Measurements from ENCODE around the gene DLGAP4.

The DLGAP4 gene

DNA sequence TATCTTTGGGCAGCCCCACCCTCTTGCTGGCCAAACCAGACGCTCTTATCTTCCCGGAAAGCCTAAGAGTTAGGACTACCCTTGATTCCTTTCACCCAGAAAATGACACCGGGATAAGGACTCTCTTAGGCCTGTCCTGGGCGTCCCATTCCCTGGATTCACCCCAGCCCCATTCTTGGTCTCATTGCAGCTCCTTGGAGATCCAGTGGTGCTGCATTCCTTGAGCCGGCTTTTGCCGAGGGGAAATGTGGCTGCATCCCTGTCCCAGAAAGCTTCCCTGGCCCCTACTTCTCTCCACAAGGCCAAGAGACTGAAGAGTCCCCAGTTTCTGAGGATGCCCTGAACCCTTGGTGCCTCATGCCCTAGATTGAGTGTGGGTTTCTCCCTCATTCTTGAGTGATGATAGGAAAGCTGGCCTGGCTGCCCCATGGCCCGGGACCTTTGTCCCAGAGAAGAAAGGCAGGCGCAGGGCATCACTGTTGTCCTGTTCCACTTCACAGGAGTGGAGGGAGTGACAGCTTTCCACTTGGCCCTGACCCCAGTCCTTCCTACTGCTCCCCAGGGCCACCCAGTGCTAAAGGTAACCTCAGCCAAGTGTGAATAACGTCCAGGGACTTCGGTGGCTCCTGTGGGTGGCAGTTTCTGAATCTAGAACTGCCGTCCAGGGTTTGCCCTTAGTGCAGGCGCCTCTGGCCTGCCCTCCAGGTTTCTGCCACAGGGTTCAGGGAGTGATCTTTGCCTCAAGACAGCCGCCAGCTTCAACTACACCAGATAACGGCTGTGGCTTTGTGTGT is 192.4 kb downstream of the DLGAP4 start:
- no peak for TF ChIP-seq CTCF (IDR thresholded peaks at IDR 0.05)
- no peaks in the 10 kb centered on the region for H3K4me1 Mint-ChIP-seq
- peak overlapping the region; percentile 39 for H3K27ac Mint-ChIP-seq
- H3K9me3 Mint-ChIP-seq = no peaks in the 10 kb centered on the region
- no peak overlapping the region for H3K4me3 Mint-ChIP-seq
- no peaks in the 10 kb centered on the region for H3K27me3 Mint-ChIP-seq (ENCODE audit: low read depth, poor library complexity)
- peaks cover 55% of the 10 kb centered on the region for H3K36me3 Mint-ChIP-seq (ENCODE audit: low read depth)
- DNase-seq = no peak

- TF ChIP-seq CTCF (IDR thresholded peaks at IDR 0.05) = no peak
- no peak overlapping the region for H3K27ac Mint-ChIP-seq
- peaks cover 58% of the 10 kb centered on the region for H3K36me3 Mint-ChIP-seq (ENCODE audit: low read depth)
- H3K9me3 Mint-ChIP-seq = no peaks in the 10 kb centered on the region
- H3K4me1 Mint-ChIP-seq = no peaks in the 10 kb centered on the region
- H3K27me3 Mint-ChIP-seq (ENCODE audit: low read depth, poor library complexity) = no peaks in the 10 kb centered on the region
- H3K4me3 Mint-ChIP-seq = no peak overlapping the region
- no peak for DNase-seq
Measured at GRCh38 chr20:36499211-36499610, 193.1 kb downstream of the DLGAP4 start.

DNA sequence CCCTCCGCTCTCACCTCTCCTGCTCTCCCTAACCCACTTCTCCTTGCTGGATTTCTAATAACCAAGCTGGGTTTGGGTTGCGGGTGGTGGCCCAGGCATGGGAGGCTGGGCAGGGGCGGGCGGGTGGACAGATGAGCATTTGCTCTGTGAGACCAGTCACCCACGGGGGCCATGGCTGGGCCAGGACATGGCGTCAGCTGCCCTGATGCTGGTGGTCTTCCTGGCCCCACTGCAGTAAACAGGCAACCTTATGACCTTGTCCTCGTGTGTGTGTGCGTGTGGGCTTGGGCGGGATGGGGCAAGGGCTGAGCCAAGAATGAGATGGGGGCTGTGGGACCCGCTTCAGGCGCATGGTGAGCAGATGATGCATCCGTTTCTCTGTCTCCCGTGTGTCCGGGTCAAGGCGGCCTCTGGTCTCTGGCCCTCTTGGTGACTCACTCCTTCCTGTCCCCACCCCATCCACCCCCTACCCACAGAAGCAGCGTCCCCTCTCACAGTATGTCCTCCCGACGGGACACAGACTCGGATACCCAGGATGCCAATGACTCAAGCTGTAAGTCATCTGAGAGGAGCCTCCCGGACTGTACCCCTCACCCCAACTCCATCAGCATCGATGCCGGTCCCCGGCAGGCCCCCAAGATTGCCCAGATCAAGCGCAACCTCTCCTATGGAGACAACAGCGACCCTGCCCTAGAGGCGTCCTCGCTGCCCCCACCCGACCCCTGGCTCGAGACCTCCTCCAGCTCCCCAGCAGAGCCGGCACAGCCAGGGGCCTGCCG is 193.8 kb downstream of the DLGAP4 start:
- no peaks in the 10 kb centered on the region for H3K9me3 Mint-ChIP-seq
- no peaks in the 10 kb centered on the region for H3K27me3 Mint-ChIP-seq (ENCODE audit: low read depth, poor library complexity)
- H3K4me3 Mint-ChIP-seq = no peak overlapping the region
- no peak for DNase-seq
- H3K27ac Mint-ChIP-seq = no peak overlapping the region
- no peak for TF ChIP-seq CTCF (IDR thresholded peaks at IDR 0.05)
- peaks cover 65% of the 10 kb centered on the region for H3K36me3 Mint-ChIP-seq (ENCODE audit: low read depth)
- no peaks in the 10 kb centered on the region for H3K4me1 Mint-ChIP-seq

- Mint-ChIP-seq H3K36me3 (ENCODE audit: low read depth) (peaks cover 70% of the 10 kb centered on the region), H3K9me3 (no peaks in the 10 kb centered on the region), H3K4me3 (no peak overlapping the region), H3K4me1 (no peaks in the 10 kb centered on the region), H3K27ac (no peak overlapping the region), H3K27me3 (ENCODE audit: low read depth, poor library complexity) (no peaks in the 10 kb centered on the region)
- DNase-seq = no peak
- TF ChIP-seq CTCF (IDR thresholded peaks at IDR 0.05) = no peak
Measured at GRCh38 chr20:36501367-36502006, 195.3 kb downstream of the DLGAP4 start.

DNA sequence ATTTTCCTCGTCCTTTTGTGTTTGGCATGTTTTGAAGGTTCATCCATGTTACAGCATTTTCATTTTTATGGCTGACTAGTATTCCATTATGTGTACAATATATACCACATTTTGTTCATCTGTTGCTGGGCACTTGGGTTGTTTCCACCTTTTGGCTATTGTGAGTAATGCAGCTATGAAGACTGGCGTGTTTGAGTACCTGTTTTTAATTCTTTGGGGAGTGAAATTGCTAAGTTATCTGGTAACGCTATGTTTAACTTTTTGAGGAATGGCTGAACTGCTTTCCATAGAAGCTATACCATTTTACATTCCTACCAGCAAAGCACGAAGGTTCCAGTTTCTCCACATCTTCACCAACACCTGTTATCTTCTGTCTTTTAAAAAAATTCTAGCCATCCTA is 198.2 kb downstream of the DLGAP4 start:
- no peaks in the 10 kb centered on the region for H3K27me3 Mint-ChIP-seq (ENCODE audit: low read depth, poor library complexity)
- H3K36me3 Mint-ChIP-seq (ENCODE audit: low read depth) = peaks cover 77% of the 10 kb centered on the region
- no peak overlapping the region for H3K4me3 Mint-ChIP-seq
- H3K27ac Mint-ChIP-seq = no peak overlapping the region
- DNase-seq = no peak
- no peaks in the 10 kb centered on the region for H3K9me3 Mint-ChIP-seq
- no peak for TF ChIP-seq CTCF (IDR thresholded peaks at IDR 0.05)
- H3K4me1 Mint-ChIP-seq = no peaks in the 10 kb centered on the region
